GM18870 (cell line): ENCODE measurements around the gene RASA3.
"Not testable (repeated sequence)": the region's sequence is repeated elsewhere in the genome, so short reads cannot be mapped to it uniquely, and the experiment has no call there.

Source experiments
- ATAC-seq: cut with Tn5 transposase; IDR thresholded peaks from one replicate; pipeline ENCODE4 v1.9.1; 2021; ENCODE audit warnings: moderate library complexity; ENCODE audit not compliant: unreplicated experiment

The RASA3 gene

GRCh38 chr13:114127473-114128347 is 4.7 kb downstream of the RASA3 start:
- ATAC-seq = no peak

GRCh38 chr13:114126789-114127472 is 5.5 kb downstream of the RASA3 start:
- ATAC-seq = no peak

GRCh38 chr13:114126086-114126485 is 6.3 kb downstream of the RASA3 start:
- ATAC-seq = not testable (repeated sequence)

GRCh38 chr13:114125589-114125988 is 6.8 kb downstream of the RASA3 start:
- ATAC-seq = no peak

GRCh38 chr13:114124921-114125320 is 7.5 kb downstream of the RASA3 start:
- no peak for ATAC-seq

- ATAC-seq = no peak
These were observed 8.0 kb downstream of the RASA3 start for GRCh38 chr13:114124431-114124830.

GRCh38 chr13:114123876-114124275 is 8.5 kb downstream of the RASA3 start:
- ATAC-seq = no peak

GRCh38 chr13:114123448-114123847 is 9.0 kb downstream of the RASA3 start:
- no peak for ATAC-seq

- no peak for ATAC-seq
These were observed 9.7 kb downstream of the RASA3 start for GRCh38 chr13:114122591-114123211.

GRCh38 chr13:114122127-114122511 is 10.3 kb downstream of the RASA3 start:
- no peak for ATAC-seq

- no peak for ATAC-seq
These were observed 10.8 kb downstream of the RASA3 start for GRCh38 chr13:114121496-114122126.

GRCh38 chr13:114121031-114121430 is 11.4 kb downstream of the RASA3 start:
- ATAC-seq = no peak

GRCh38 chr13:114120591-114121011 is 11.8 kb downstream of the RASA3 start:
- ATAC-seq = no peak

- ATAC-seq = no peak
These were observed 13.2 kb downstream of the RASA3 start for GRCh38 chr13:114119196-114119595.

GRCh38 chr13:114118511-114119123 is 13.8 kb downstream of the RASA3 start:
- no peak for ATAC-seq

GRCh38 chr13:114118086-114118485 is 14.3 kb downstream of the RASA3 start:
- ATAC-seq = no peak

- ATAC-seq = not testable (repeated sequence)
These were observed 15.0 kb downstream of the RASA3 start for GRCh38 chr13:114117341-114117874.

GRCh38 chr13:114116734-114117133 is 15.7 kb downstream of the RASA3 start:
- no peak for ATAC-seq

- ATAC-seq = no peak
These were observed 16.6 kb downstream of the RASA3 start for GRCh38 chr13:114115796-114116195.

GRCh38 chr13:114115191-114115671 is 17.2 kb downstream of the RASA3 start:
- no peak for ATAC-seq
